Astrocyte of the spinal cord (primary cell): ENCODE data around the gene SLC38A9.

Source experiments
- DNase-seq: peaks from one replicate; pipeline ENCODE4 v3.0.0; 2011; ENCODE audit warnings: low read depth, low spot score
- H3K4me3 ChIP-seq: 2 replicates; pipeline ENCODE4 v1.5.1; 2011; ENCODE audit warnings: low read depth, mild to moderate bottlenecking, low read length, moderate library complexity
- CTCF ChIP-seq: IDR thresholded peaks from 2 replicates; pipeline ENCODE4 v1.5.1; 2012; ENCODE audit warnings: low read depth, mild to moderate bottlenecking, low read length, inconsistent platforms
- in situ Hi-C: cut with HindIII; loops from 2 replicates; pipeline ENCODE4 v1.10.0; 2017; ENCODE audit warnings: low sequenced_read_pairs

The SLC38A9 gene

GRCh38 chr5:55747778-55748318 is 35.7 kb upstream of the SLC38A9 start:
- no peak for TF ChIP-seq CTCF
- H3K4me3 ChIP-seq: no peak overlapping the region
- in situ Hi-C loops: no loop called here
- no peak for DNase-seq

GRCh38 chr5:55742778-55743177 is 30.7 kb upstream of the SLC38A9 start:
- TF ChIP-seq CTCF: no peak
- no peak for DNase-seq
- in situ Hi-C loops: no loop called here

GRCh38 chr5:55737793-55738192 is 25.7 kb upstream of the SLC38A9 start, which contains the start of gene DDX4:
TSS of gene DDX4 (plus strand) at chr5:55738061. CDS start at chr5:55738964, 903 bp downstream.
- no peak for TF ChIP-seq CTCF
- DNase-seq: no peak
- in situ Hi-C loops: no loop called here
- no peak within 1 kb of the TSS for H3K4me3 ChIP-seq

More at GRCh38 chr5:55742778-55743177, 30.7 kb upstream of the SLC38A9 start:
- no peak overlapping the region for H3K4me3 ChIP-seq

- DNase-seq: no peak
- in situ Hi-C loops: no loop called here
- no peak overlapping the region for H3K4me3 ChIP-seq
- no peak for TF ChIP-seq CTCF
Measured at GRCh38 chr5:55734658-55735057, 22.5 kb upstream of the SLC38A9 start.

- H3K4me3 ChIP-seq: no peak overlapping the region
- DNase-seq: no peak
- no peak for TF ChIP-seq CTCF
- in situ Hi-C loops: no loop called here
Measured at GRCh38 chr5:55732585-55732984, 20.5 kb upstream of the SLC38A9 start.

- DNase-seq: no peak
- H3K4me3 ChIP-seq: no peak overlapping the region
- in situ Hi-C loops: no loop called here
- TF ChIP-seq CTCF: no peak
Measured at GRCh38 chr5:55731848-55732247, 19.7 kb upstream of the SLC38A9 start.
